K562 (cell line): ENCODE results near the gene RABL2B. TPM values are rescaled to one million over a fixed set of nuclear protein-coding genes. Genes with fewer than 3 reads are reported as not detected.
"Not testable (repeated sequence)": the region's sequence is repeated elsewhere in the genome, so short reads cannot be mapped to it uniquely, and the experiment has no call there.

Experiments
- ATAC-seq: fragments of 200-7000 bp; cut with Tn5 transposase; 3 replicates; pipeline ENCODE4 v1.9.1; 2020; ENCODE audit warnings: moderate library complexity
- BruUV-seq: library from RNA; stranded (reverse); fragments of 400-500 nt; replicated peaks from 2 replicates; lab custom pipeline; 2021; lab: Mats Ljungman, UMichigan
- CTCF ChIA-PET: fragments of 300-600 bp; formaldehyde crosslinking; extraction: SDS; loops from one replicate; lab custom pipeline; 2021; ENCODE audit warnings: low intra/inter-chr PET ratio; lab: Yijun Ruan, JAX
- POLR2A ChIA-PET: fragments of 300-600, 350-650 bp; sonication (Branson Sonifier 250); formaldehyde crosslinking; extraction: SDS; loops from one replicate; lab custom pipeline; 2021; ENCODE audit warnings: antibody characterized with exemption, inconsistent platforms; lab: Yijun Ruan, JAX
- DNase-seq, 4 experiments: peaks; one replicate each; pipeline versions ENCODE4 v3.0.0 to v3.0.0-alpha.2; 2011 to 2018; ENCODE audit warnings: low spot score in 3 of 4, mixed read lengths in 3 of 4; ENCODE audit errors: extremely low read depth in 1 of 4
- FAIRE-seq: peaks from 2 replicates; lab custom pipeline; 2011; peaks lifted over from hg19 to GRCh38; lab: Jason Lieb, UNC
- H2AFZ ChIP-seq: 2 replicates; pipeline ENCODE4 v1.6.0; 2011; ENCODE audit warnings: low read depth, low read length, control low read depth, inconsistent platforms
- H3K27ac ChIP-seq: fragments of 200-600 bp; 3 replicates; pipeline ENCODE4 v1.8.0; 2011; ENCODE audit warnings: low read depth, mild to moderate bottlenecking, control low read depth, inconsistent platforms, low read length, moderate library complexity, mixed read lengths; ENCODE audit errors: extremely low read depth
- H3K27me3 ChIP-seq, 2 experiments: fragments of 300-600 bp in 1 of 2; 2 replicates in 1 of 2; 3 replicates in 1 of 2; pipeline versions ENCODE4 v1.6.0 to v1.8.0; 2011; ENCODE audit warnings: inconsistent platforms in 2 of 2, low read length in 2 of 2, mild to moderate bottlenecking in 1 of 2, mixed read lengths in 1 of 2, moderate library complexity in 1 of 2; ENCODE audit not compliant: control insufficient read depth in 2 of 2, insufficient read depth in 2 of 2
- H3K36me3 ChIP-seq: fragments of 300-600 bp; 3 replicates; pipeline ENCODE4 v1.8.0; 2011; ENCODE audit warnings: mild to moderate bottlenecking, low read length, inconsistent platforms; ENCODE audit not compliant: control insufficient read depth, insufficient read depth
- H3K4me1 ChIP-seq, 2 experiments: fragments of 200-600 bp in 1 of 2; replicated peaks in 1 of 2; 2 replicates in 1 of 2; 3 replicates in 1 of 2; pipeline versions ENCODE4 v1.5.1 to v1.8.0; 2011; ENCODE audit warnings: inconsistent platforms in 2 of 2, low read length in 2 of 2, mild to moderate bottlenecking in 1 of 2, mixed read lengths in 1 of 2, moderate library complexity in 1 of 2; ENCODE audit not compliant: control insufficient read depth in 2 of 2, insufficient read depth in 2 of 2
- H3K4me2 ChIP-seq: 2 replicates; pipeline ENCODE4 v1.6.1; 2011; ENCODE audit warnings: low read length, control low read depth, inconsistent platforms, mixed read lengths; ENCODE audit not compliant: insufficient read depth
- H3K4me3 ChIP-seq: fragments of 200-600 bp; sonication (generic), shearing (Covaris generic); 2 replicates; pipeline ENCODE4 v1.5.1; 2016; ENCODE audit warnings: control low read depth, inconsistent platforms
- H3K79me2 ChIP-seq: fragments of 200-600 bp; 3 replicates; pipeline ENCODE4 v1.8.0; 2011; ENCODE audit warnings: low read length, inconsistent platforms; ENCODE audit not compliant: control insufficient read depth, insufficient read depth
- H3K9ac ChIP-seq, 2 experiments: 2 replicates each; pipeline versions ENCODE4 v1.6.0 to v1.6.1; 2011; ENCODE audit warnings: low read depth in 2 of 2, low read length in 2 of 2, control low read depth in 1 of 2, inconsistent platforms in 1 of 2, mild to moderate bottlenecking in 1 of 2, mixed read lengths in 1 of 2; ENCODE audit not compliant: insufficient read depth in 1 of 2
- H3K9me1 ChIP-seq: one replicate; pipeline ENCODE4 v1.6.0; 2011; ENCODE audit warnings: inconsistent platforms, mild to moderate bottlenecking, low read length, moderate library complexity; ENCODE audit not compliant: control insufficient read depth, insufficient read depth
- H3K9me3 ChIP-seq: replicated peaks from 2 replicates; pipeline ENCODE4 v1.5.1; 2011; ENCODE audit warnings: low read depth, low read length, inconsistent platforms; ENCODE audit not compliant: control insufficient read depth, insufficient read depth
- H4K20me1 ChIP-seq: replicated peaks from 2 replicates; pipeline ENCODE4 v1.6.1; 2011; ENCODE audit warnings: low read length, inconsistent platforms, mixed read lengths; ENCODE audit not compliant: control insufficient read depth, insufficient read depth
- WGBS: fragments of 100-300 bp; shearing (Covaris generic); methylation state at CpG from one replicate; pipeline ENCODE4 v1.1.6; 2016; ENCODE audit warnings: low coverage, mixed read lengths; ENCODE audit not compliant: insufficient coverage; ENCODE audit errors: missing lambda C conversion rate; 5-methylcytosine and 5-hydroxymethylcytosine counted together
- in situ Hi-C: fragments of 300-500 bp; cut with MboI; formaldehyde crosslinking; loops from 4 replicates; pipeline ENCODE4 v1.15.0; 2018; ENCODE audit warnings: inconsistent platforms, mixed read lengths
- intact Hi-C: fragments of 100-400 bp; cut with micrococcal nuclease; formaldehyde crosslinking; loops from 2 replicates; pipeline ENCODE4 v1.14.2; 2022
- polyA plus RNA-seq, 8 experiments: library from polyadenylated mRNA; depleted of rRNA in 4 of 8; stranded (reverse) in 5 of 8; unstranded in 3 of 8; fragments of >200 nt; fragmentation: Nextera tagmentation in 2 of 8; fragmentation: Illumina TruSeq in 1 of 8; extraction: Ambion mirVana in 2 of 8; extraction: Trizol in 1 of 8; gene quantifications; 2 replicates each; pipeline versions ENCODE4 v1.2.1 to v1.2.3, GENCODE V29; 2011 to 2014; ENCODE audit warnings: inconsistent platforms in 1 of 8, missing spikeins in 1 of 8
- total RNA-seq, 7 experiments: library from RNA; depleted of rRNA in 6 of 7; stranded (reverse); fragments of >200 nt in 6 of 7; fragmentation: Illumina TruSeq in 2 of 7; extraction: Trizol in 2 of 7; gene quantifications; 2 replicates each; pipeline versions ENCODE4 v1.2.1 to v1.2.3, GENCODE V29; 2011 to 2021; ENCODE audit warnings: low replicate concordance in 1 of 7

Gene RABL2B
- total and polyA plus RNA-seq, 9 of the 15 experiments (the other 6 are each of a cell fraction or from before 2014, with no cell fraction given), result 0.76 to 8.5 (median 3.6) TPM

DNA sequence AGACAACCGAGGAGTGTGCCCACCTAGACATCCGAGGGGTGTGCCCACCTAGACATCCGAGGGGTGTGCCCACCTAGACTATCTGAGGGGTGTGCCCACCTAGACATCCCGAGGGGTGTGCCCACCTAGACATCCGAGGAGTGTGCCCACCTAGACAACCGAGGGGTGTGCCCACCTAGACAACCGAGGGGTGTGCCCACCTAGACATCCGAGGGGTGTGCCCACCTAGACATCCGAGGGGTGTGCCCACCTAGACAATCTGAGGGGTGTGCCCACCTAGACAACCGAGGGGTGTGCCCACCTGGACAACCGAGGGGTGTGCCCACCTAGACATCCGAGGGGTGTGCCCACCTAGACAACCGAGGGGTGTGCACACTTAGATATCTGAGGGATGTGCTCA lies 34.8 kb downstream of the RABL2B start:
- in situ Hi-C loops, H2AFZ ChIP-seq, H3K9me1 ChIP-seq, DNase-seq, H4K20me1 ChIP-seq, H3K9me3 ChIP-seq, H3K4me1 ChIP-seq, H3K9ac ChIP-seq, H3K79me2 ChIP-seq, H3K27me3 ChIP-seq, intact Hi-C loops, H3K4me2 ChIP-seq, H3K27ac ChIP-seq, CTCF ChIA-PET, ATAC-seq, FAIRE-seq, H3K4me3 ChIP-seq, BruUV-seq, H3K36me3 ChIP-seq, POLR2A ChIA-PET: not testable (repeated sequence)
- WGBS, result 0% methylated on average over 2 of the region's 13 CpGs

DNA sequence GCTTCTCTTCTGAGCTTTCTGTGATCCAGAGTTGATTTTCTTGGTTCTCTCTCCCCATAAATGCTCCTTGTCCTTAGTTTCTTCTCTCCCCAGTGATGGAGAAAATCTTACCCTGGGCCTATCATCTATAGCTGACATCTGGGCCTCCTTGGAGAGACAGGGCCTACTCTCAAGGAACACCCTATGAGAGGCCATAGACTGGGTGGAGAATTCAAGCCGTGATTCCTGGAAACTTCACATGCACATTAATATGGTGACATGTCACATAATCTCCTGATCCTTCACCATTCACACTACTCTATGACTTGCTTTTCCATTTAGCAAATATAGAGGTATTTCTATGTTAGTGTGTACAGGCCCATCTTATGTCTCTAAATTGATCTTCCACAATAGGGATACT lies 35.9 kb downstream of the RABL2B start:
- H3K27ac ChIP-seq, H3K9me3 ChIP-seq, in situ Hi-C loops, intact Hi-C loops, H4K20me1 ChIP-seq, CTCF ChIA-PET, H3K4me1 ChIP-seq, H3K79me2 ChIP-seq, H3K27me3 ChIP-seq, H2AFZ ChIP-seq, BruUV-seq, H3K36me3 ChIP-seq, H3K4me3 ChIP-seq, DNase-seq, H3K4me2 ChIP-seq, FAIRE-seq, H3K9me1 ChIP-seq, ATAC-seq, H3K9ac ChIP-seq: not testable (repeated sequence)
- POLR2A ChIA-PET, result interaction anchor here (1.3 kb wide), 1 partner anchor 31 kb away, joined by 6 read pairs; no protein-coding TSS in a partner anchor
- 0% methylated on average over 1 of the region's 1 CpG for WGBS

DNA sequence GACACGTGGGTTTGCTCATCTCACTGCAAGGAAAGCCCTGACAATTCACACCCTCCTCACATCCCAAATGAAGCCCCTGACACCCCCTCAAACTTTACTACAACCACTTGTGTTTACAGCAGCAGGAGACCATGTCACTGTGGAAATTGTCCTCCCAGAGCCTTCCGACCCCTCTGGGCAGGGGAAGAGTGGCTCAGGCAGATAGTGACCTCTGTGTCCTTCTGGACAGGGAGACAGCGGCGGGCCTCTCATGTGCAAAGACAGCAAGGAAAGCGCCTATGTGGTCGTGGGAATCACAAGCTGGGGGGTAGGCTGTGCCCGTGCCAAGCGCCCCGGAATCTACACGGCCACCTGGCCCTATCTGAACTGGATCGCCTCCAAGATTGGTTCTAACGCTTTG lies 39.0 kb downstream of the RABL2B start:
- H3K36me3 ChIP-seq, H3K27ac ChIP-seq, ATAC-seq, H3K79me2 ChIP-seq, H3K4me3 ChIP-seq, H3K9me1 ChIP-seq, CTCF ChIA-PET, BruUV-seq, POLR2A ChIA-PET, DNase-seq, H3K9me3 ChIP-seq, H3K4me2 ChIP-seq, H3K4me1 ChIP-seq, intact Hi-C loops, H3K9ac ChIP-seq, FAIRE-seq, in situ Hi-C loops, H4K20me1 ChIP-seq, H2AFZ ChIP-seq: not testable (repeated sequence)
- no CpG with 5 or more reads among the region's 12 CpGs for WGBS
- H3K27me3 ChIP-seq, result peaks cover 0 to 14% of the 10 kb centered on the region in 2 experiments; a peak in 3 of 5 replicates

DNA sequence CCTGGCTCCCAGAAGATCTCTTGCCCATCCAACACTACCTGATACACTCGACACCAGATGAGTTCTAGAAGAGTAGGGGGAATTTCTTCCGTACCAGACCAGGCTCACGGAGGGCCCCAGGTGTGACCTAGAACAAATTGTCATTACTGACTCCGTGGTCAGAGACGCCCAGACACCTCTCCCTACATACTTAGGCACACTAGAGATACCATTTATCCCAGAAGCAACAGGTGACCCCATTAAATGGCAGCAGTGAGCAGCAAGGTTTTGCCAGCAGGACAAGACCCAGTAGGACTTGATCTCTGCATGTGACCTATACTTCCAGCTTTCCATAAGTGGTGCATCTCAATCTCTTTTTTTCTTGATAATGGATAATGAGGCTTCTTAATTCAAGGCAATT lies 42.7 kb downstream of the RABL2B start:
- not testable (repeated sequence) for BruUV-seq, FAIRE-seq

More for the DNA sequence above, 42.7 kb downstream of the RABL2B start:
- 0% methylated on average over 5 of the region's 5 CpGs for WGBS
- DNase-seq, H3K79me2 ChIP-seq, H4K20me1 ChIP-seq, POLR2A ChIA-PET, H3K4me1 ChIP-seq, ATAC-seq, H2AFZ ChIP-seq, CTCF ChIA-PET, H3K4me2 ChIP-seq, H3K9ac ChIP-seq, intact Hi-C loops, H3K4me3 ChIP-seq, in situ Hi-C loops, H3K9me3 ChIP-seq, H3K9me1 ChIP-seq, H3K27ac ChIP-seq, H3K36me3 ChIP-seq: not testable (repeated sequence)
- peaks cover 4 to 33% of the 10 kb centered on the region in 2 experiments; a peak in 4 of 5 replicates for H3K27me3 ChIP-seq
